Thyroid gland (tissue), 4 donors: ENCODE data around the gene PAK2.

Experiments
- CTCF ChIP-seq, 6 experiments: fragments of 200-600 bp in 3 of 6; fragments of 450-650 bp in 3 of 6; sonication (generic) in 3 of 6; IDR thresholded peaks; one replicate each; pipeline ENCODE4 v1.5.1; 2016 to 2019; ENCODE audit warnings: antibody characterized with exemption in 6 of 6, mild to moderate bottlenecking in 2 of 6, inconsistent platforms in 1 of 6, moderate library complexity in 1 of 6
- POLR2A ChIP-seq, 2 donors: fragments of 450-650 bp; IDR thresholded peaks; one replicate each; pipeline ENCODE4 v1.6.1; 2017; ENCODE audit warnings: antibody characterized with exemption in 2 of 2, mild to moderate bottlenecking in 2 of 2, moderate library complexity in 1 of 2

DNA sequence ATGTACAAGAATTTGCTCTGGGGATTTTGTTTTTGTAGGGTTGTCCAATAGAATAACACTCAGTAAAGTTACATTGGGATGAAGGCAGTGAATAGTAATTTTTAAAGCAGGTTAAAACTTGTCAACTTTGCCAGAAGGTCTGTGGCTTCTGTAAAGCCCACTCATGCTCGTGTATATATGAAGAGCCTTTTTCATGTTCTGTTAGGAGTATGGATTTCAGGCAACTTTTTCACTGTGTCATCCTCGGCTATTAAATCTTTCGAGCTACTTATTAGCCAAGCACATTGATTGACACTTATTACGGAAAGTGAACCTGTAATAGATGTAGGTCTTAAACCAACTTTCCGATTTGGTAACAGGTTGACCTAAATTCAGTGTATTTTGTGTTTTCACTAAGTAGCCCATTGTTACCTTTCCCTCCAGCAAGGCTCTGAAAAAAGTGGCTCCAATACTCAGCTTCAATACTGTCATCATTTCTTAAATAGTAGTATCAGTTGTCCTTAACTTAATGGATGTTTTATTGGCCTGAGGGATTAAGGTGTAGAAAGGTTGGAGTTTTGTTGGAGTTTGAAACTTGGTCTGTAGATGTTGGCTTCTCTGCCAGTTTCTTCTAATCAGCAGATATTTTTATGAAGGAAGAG lies 1.7 kb downstream of the PAK2 start:
- TF ChIP-seq CTCF (IDR thresholded peaks at IDR 0.05): no peak
- TF ChIP-seq POLR2A (IDR thresholded peaks at IDR 0.05): no peak
